HG02840 (cell line): Measurements from ENCODE around the gene CIC.

ENCODE experiments used
- ATAC-seq: cut with Tn5 transposase; IDR thresholded peaks from one replicate; pipeline ENCODE4 v1.9.1; 2021; ENCODE audit warnings: mild to moderate bottlenecking, moderate library complexity, moderate number of reproducible peaks; ENCODE audit not compliant: unreplicated experiment, low FRiP score

The CIC gene

GRCh38 chr19:42242512-42243409 is 26.3 kb upstream of the CIC start, which contains the start of gene GSK3A:
GSK3A (minus strand) TSS chr19:42242602; CDS start chr19:42242465, 137 bp downstream.
- ATAC-seq, result peak; percentile 64

- ATAC-seq, result peak; percentile 37
Observed at GRCh38 chr19:42244347-42245220, 24.5 kb upstream of the CIC start.

GRCh38 chr19:42245231-42245630 is 23.8 kb upstream of the CIC start:
- no peak for ATAC-seq

GRCh38 chr19:42246143-42246921 is 22.7 kb upstream of the CIC start:
- ATAC-seq, result no peak

GRCh38 chr19:42246922-42247639 is 22.0 kb upstream of the CIC start:
- no peak for ATAC-seq

- ATAC-seq, result no peak
Observed at GRCh38 chr19:42247640-42248199, 21.3 kb upstream of the CIC start.

GRCh38 chr19:42248270-42249148 is 20.5 kb upstream of the CIC start:
- no peak for ATAC-seq

GRCh38 chr19:42249149-42249750 is 19.8 kb upstream of the CIC start:
- no peak for ATAC-seq

GRCh38 chr19:42249769-42250168 is 19.3 kb upstream of the CIC start:
- no peak for ATAC-seq

GRCh38 chr19:42250183-42250665 is 18.8 kb upstream of the CIC start:
- no peak for ATAC-seq

- no peak for ATAC-seq
Observed at GRCh38 chr19:42250666-42251531, 18.2 kb upstream of the CIC start.

- ATAC-seq, result no peak
Observed at GRCh38 chr19:42251572-42252358, 17.3 kb upstream of the CIC start.

GRCh38 chr19:42252365-42253244 is 16.4 kb upstream of the CIC start:
- ATAC-seq, result no peak

- ATAC-seq, result peak; percentile 13
Observed at GRCh38 chr19:42253245-42254088, 15.6 kb upstream of the CIC start.
